Measurements from ENCODE around the gene CPED1.

GRCh38 chr7:121026159-121026558 lies 37.6 kb downstream of the CPED1 start:
- TF ChIP-seq CTCF (IDR thresholded peaks at IDR 0.05): no peak
- TF ChIP-seq POLR2AphosphoS5 (IDR thresholded peaks at IDR 0.05; ENCODE audit: insufficient read depth in 1 of 2, low read depth in 1 of 2): no peak
- TF ChIP-seq POLR2A (IDR thresholded peaks at IDR 0.05): no peak

Measured in vagina (tissue), 2 donors.